ENCODE results near the gene CLIC4.
"Not testable (repeated sequence)": the region's sequence is repeated elsewhere in the genome, so short reads cannot be mapped to it uniquely, and the experiment has no call there.

Gene CLIC4

GRCh38 chr1:24888971-24889676, 143.9 kb downstream of the CLIC4 start:
- Histone ChIP-seq H3K4me2 (ENCODE audit: insufficient read depth, low read length) (no peak overlapping the region), H3K9me3 (ENCODE audit: insufficient read depth, low read length, severe bottlenecking) (peaks cover 13% of the 10 kb centered on the region)
- TF ChIP-seq EZH2 (IDR thresholded peaks at IDR 0.05; ENCODE audit: borderline replicate concordance, low read depth, low read length, severe bottlenecking) = no peak
- TF ChIP-seq, protein P1, sequence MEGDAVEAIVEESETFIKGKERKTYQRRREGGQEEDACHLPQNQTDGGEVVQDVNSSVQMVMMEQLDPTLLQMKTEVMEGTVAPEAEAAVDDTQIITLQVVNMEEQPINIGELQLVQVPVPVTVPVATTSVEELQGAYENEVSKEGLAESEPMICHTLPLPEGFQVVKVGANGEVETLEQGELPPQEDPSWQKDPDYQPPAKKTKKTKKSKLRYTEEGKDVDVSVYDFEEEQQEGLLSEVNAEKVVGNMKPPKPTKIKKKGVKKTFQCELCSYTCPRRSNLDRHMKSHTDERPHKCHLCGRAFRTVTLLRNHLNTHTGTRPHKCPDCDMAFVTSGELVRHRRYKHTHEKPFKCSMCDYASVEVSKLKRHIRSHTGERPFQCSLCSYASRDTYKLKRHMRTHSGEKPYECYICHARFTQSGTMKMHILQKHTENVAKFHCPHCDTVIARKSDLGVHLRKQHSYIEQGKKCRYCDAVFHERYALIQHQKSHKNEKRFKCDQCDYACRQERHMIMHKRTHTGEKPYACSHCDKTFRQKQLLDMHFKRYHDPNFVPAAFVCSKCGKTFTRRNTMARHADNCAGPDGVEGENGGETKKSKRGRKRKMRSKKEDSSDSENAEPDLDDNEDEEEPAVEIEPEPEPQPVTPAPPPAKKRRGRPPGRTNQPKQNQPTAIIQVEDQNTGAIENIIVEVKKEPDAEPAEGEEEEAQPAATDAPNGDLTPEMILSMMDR (IDR thresholded peaks at IDR 0.05; ENCODE audit: borderline replicate concordance, extremely low read depth, low read length, poor library complexity, severe bottlenecking) = no peak

GRCh38 chr1:24890887-24891286, 145.6 kb downstream of the CLIC4 start:
- Histone ChIP-seq H3K4me3 (ENCODE audit: low read depth in 1 of 2, low read length in 2 of 2) (no peak overlapping the region), H3K79me2 (ENCODE audit: insufficient read depth, low read length) (no peaks in the 10 kb centered on the region), H3K4me1 (ENCODE audit: insufficient read depth, low read length) (no peaks in the 10 kb centered on the region), H3K27me3 (ENCODE audit: insufficient read depth, low read length, poor library complexity) (no peaks in the 10 kb centered on the region), H3K9me3 (ENCODE audit: insufficient read depth, low read length, severe bottlenecking) (peaks cover 13% of the 10 kb centered on the region), H2AFZ (ENCODE audit: low read depth, low read length) (no peak overlapping the region), H4K20me1 (ENCODE audit: insufficient read depth, low read length) (no peaks in the 10 kb centered on the region), H3K27ac (ENCODE audit: low read length) (no peak overlapping the region), H3K4me2 (ENCODE audit: insufficient read depth, low read length) (no peak overlapping the region), H3K9ac (ENCODE audit: low read depth, low read length) (no peak overlapping the region), H3K36me3 (ENCODE audit: insufficient read depth, low read length) (no peaks in the 10 kb centered on the region)
- DNase-seq (no peak), ATAC-seq (ENCODE audit: insufficient read depth, low read depth) (no peak)
- TF ChIP-seq, protein P1 (IDR thresholded peaks at IDR 0.05; ENCODE audit: borderline replicate concordance, extremely low read depth, low read length, poor library complexity, severe bottlenecking) = no peak
- no peak for TF ChIP-seq EZH2 (IDR thresholded peaks at IDR 0.05; ENCODE audit: borderline replicate concordance, low read depth, low read length, severe bottlenecking)

More at GRCh38 chr1:24888971-24889676, 143.9 kb downstream of the CLIC4 start:
- Histone ChIP-seq H2AFZ (ENCODE audit: low read depth, low read length) (no peak overlapping the region), H3K79me2 (ENCODE audit: insufficient read depth, low read length) (no peaks in the 10 kb centered on the region), H4K20me1 (ENCODE audit: insufficient read depth, low read length) (no peaks in the 10 kb centered on the region), H3K36me3 (ENCODE audit: insufficient read depth, low read length) (no peaks in the 10 kb centered on the region), H3K27ac (ENCODE audit: low read length) (no peak overlapping the region), H3K9ac (ENCODE audit: low read depth, low read length) (no peak overlapping the region), H3K27me3 (ENCODE audit: insufficient read depth, low read length, poor library complexity) (no peaks in the 10 kb centered on the region), H3K4me3 (ENCODE audit: low read depth in 1 of 2, low read length in 2 of 2) (no peak overlapping the region), H3K4me1 (ENCODE audit: insufficient read depth, low read length) (no peaks in the 10 kb centered on the region)
- no peak for ATAC-seq (ENCODE audit: insufficient read depth, low read depth)
- no peak for DNase-seq

- peaks cover 13% of the 10 kb centered on the region for H3K9me3 ChIP-seq (ENCODE audit: insufficient read depth, low read length, severe bottlenecking)
- not testable (repeated sequence) for H3K4me2 ChIP-seq (ENCODE audit: insufficient read depth, low read length); H3K79me2 ChIP-seq (ENCODE audit: insufficient read depth, low read length); H3K4me1 ChIP-seq (ENCODE audit: insufficient read depth, low read length); H3K36me3 ChIP-seq (ENCODE audit: insufficient read depth, low read length); H2AFZ ChIP-seq (ENCODE audit: low read depth, low read length); H3K4me3 ChIP-seq (ENCODE audit: low read depth in 1 of 2, low read length in 2 of 2); DNase-seq; ATAC-seq (ENCODE audit: insufficient read depth, low read depth); H3K27ac ChIP-seq (ENCODE audit: low read length); H3K9ac ChIP-seq (ENCODE audit: low read depth, low read length); H3K27me3 ChIP-seq (ENCODE audit: insufficient read depth, low read length, poor library complexity); H4K20me1 ChIP-seq (ENCODE audit: insufficient read depth, low read length)
Observed at GRCh38 chr1:24891367-24891766, 146.1 kb downstream of the CLIC4 start.

DNA sequence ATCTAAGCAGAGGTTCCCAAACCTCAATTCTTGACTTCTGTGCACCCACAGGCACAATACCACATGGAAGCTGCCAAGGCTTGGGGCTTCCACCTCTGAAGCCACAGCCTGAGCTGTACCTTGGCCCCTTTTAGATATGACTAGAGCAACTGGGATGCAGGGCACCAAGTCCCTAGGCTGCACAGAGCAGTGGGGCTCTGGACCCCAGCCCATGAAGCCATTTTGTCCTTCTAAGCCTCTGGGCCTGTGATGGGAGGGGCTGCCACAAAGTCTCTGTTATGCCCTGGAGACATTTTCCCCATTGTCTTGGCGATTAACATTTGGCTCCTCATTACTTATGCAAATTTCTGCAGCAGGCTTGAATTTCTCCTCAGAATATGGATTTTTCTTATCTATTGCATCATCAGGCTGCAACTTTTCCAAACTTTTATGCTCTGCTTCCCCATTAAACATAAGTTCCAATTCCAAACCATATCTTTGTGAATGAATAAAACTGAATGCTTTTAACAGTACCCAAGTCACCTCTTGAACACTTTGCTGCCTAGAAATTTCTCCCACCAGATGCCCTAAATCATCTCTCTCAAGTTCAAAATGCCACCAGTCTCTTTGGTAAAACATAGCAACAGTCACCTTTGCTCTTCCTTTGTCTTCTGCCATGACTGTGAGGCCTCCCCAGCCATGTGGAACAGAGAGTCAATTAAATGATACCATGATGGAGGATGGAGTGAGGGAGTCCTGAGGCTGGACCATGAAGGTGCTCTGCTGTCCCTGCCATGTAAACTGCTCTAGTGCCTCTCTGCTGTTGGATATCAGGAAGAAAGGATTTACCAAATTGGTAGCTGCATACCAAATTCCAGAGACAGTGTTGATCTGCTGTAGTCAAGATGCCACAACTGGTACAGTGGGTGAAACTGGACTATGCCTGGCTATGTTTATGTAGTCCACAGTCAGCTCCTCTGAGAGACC, 147.2 kb downstream of the CLIC4 start:
- H3K4me3 ChIP-seq (ENCODE audit: low read depth in 1 of 2, low read length in 2 of 2) = no peak overlapping the region
- no peak overlapping the region for H2AFZ ChIP-seq (ENCODE audit: low read depth, low read length)
- no peak for DNase-seq
- no peaks in the 10 kb centered on the region for H3K79me2 ChIP-seq (ENCODE audit: insufficient read depth, low read length)
- peaks cover 13% of the 10 kb centered on the region for H3K9me3 ChIP-seq (ENCODE audit: insufficient read depth, low read length, severe bottlenecking)
- H3K27ac ChIP-seq (ENCODE audit: low read length) = no peak overlapping the region
- no peak for TF ChIP-seq EZH2 (IDR thresholded peaks at IDR 0.05; ENCODE audit: borderline replicate concordance, low read depth, low read length, severe bottlenecking)
- TF ChIP-seq, protein P1 (IDR thresholded peaks at IDR 0.05; ENCODE audit: borderline replicate concordance, extremely low read depth, low read length, poor library complexity, severe bottlenecking) = no peak
- no peaks in the 10 kb centered on the region for H3K36me3 ChIP-seq (ENCODE audit: insufficient read depth, low read length)
- ATAC-seq (ENCODE audit: insufficient read depth, low read depth) = no peak
- H3K4me1 ChIP-seq (ENCODE audit: insufficient read depth, low read length) = no peaks in the 10 kb centered on the region
- H3K4me2 ChIP-seq (ENCODE audit: insufficient read depth, low read length) = no peak overlapping the region
- H3K27me3 ChIP-seq (ENCODE audit: insufficient read depth, low read length, poor library complexity) = no peaks in the 10 kb centered on the region
- H3K9ac ChIP-seq (ENCODE audit: low read depth, low read length) = no peak overlapping the region
- no peaks in the 10 kb centered on the region for H4K20me1 ChIP-seq (ENCODE audit: insufficient read depth, low read length)
